HEK293T (cell line): Measurements from ENCODE around the gene CCDC150.

Experiments
- BHLHE40 ChIP-seq: fragments of 450-650 bp; IDR thresholded peaks from 2 replicates; pipeline ENCODE4 v1.6.1; 2016; ENCODE audit warnings: mild to moderate bottlenecking, moderate library complexity, borderline replicate concordance
- CTBP1 ChIP-seq: fragments of 450-650 bp; IDR thresholded peaks from 2 replicates; pipeline ENCODE4 v1.6.1; 2016; ENCODE audit warnings: borderline replicate concordance
- ELF4 ChIP-seq: fragments of 450-650 bp; IDR thresholded peaks from 2 replicates; pipeline ENCODE4 v1.6.1; 2017; ENCODE audit warnings: antibody characterized with exemption
- L3MBTL2 ChIP-seq: fragments of 450-650 bp; conservative IDR thresholded peaks from 2 replicates; pipeline ENCODE4 v1.6.1; 2016; ENCODE audit warnings: mild to moderate bottlenecking
- NFRKB ChIP-seq: fragments of 450-650 bp; IDR thresholded peaks from 2 replicates; pipeline ENCODE4 v1.6.1; 2016; ENCODE audit warnings: mild to moderate bottlenecking, moderate library complexity
- SP1 ChIP-seq: fragments of 450-650 bp; IDR thresholded peaks from 2 replicates; pipeline ENCODE4 v1.6.1; 2017
- TARDBP ChIP-seq: fragments of 450-650 bp; IDR thresholded peaks from 2 replicates; pipeline ENCODE4 v1.6.1; 2016

DNA sequence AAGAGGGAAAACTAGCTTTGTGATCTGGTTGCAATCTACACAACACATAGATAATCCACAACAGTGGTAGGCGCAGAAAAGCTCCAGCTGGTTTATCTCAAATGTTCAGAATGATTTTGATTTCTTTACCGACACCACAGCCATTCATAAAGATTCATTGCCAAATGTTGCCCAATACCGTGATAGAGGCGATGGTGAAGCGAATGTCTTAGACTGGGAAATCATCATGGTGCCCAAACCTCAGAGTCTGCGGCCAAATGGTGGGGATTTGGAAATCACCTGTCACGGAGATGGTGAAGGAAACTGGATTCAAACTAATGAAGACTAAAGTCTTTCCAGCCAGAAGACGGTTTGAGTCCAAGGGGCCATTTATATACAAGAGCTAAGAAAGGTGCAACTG is 48.5 kb upstream of the CCDC150 start:
- TF ChIP-seq L3MBTL2 (no peak), TARDBP (no peak), CTBP1 (no peak), BHLHE40 (no peak), NFRKB (no peak), SP1 (no peak), ELF4 (no peak)
